Measurements from ENCODE around the gene TFCP2. TPM values are rescaled to one million over a fixed set of nuclear protein-coding genes. Genes with fewer than 3 reads are reported as not detected.

The TFCP2 gene
- total and polyA plus RNA-seq, 11 donors = 8.3 to 28.8 (median 19.3) TPM

DNA sequence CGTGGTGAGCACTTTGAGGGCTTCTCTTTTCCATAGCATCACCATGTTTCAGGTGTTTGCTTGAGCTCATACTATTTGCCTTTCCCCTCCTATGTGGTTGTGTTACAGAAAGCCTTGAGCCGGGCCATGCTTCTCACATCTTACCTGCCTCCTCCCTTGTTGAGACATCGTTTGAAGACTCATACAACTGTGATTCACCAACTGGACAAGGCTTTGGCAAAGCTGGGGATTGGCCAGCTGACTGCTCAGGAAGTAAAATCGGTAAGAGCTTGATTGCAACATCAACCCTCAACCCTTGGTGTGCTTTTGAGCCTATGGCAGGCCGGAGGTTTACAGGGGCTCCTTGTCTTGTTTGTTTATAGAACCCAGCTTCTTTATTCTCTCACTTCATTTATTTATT is 116.7 kb downstream of the TFCP2 start:
- no peak for DNase-seq
- TF ChIP-seq, protein P1, sequence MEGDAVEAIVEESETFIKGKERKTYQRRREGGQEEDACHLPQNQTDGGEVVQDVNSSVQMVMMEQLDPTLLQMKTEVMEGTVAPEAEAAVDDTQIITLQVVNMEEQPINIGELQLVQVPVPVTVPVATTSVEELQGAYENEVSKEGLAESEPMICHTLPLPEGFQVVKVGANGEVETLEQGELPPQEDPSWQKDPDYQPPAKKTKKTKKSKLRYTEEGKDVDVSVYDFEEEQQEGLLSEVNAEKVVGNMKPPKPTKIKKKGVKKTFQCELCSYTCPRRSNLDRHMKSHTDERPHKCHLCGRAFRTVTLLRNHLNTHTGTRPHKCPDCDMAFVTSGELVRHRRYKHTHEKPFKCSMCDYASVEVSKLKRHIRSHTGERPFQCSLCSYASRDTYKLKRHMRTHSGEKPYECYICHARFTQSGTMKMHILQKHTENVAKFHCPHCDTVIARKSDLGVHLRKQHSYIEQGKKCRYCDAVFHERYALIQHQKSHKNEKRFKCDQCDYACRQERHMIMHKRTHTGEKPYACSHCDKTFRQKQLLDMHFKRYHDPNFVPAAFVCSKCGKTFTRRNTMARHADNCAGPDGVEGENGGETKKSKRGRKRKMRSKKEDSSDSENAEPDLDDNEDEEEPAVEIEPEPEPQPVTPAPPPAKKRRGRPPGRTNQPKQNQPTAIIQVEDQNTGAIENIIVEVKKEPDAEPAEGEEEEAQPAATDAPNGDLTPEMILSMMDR (IDR thresholded peaks at IDR 0.05) = no peak
- TF ChIP-seq POLR2A (IDR thresholded peaks at IDR 0.05) = no peak
- no peak for ATAC-seq
- H3K27ac ChIP-seq = no peak overlapping the region
- H3K36me3 ChIP-seq = peaks cover 3 to 100% (median 98%) of the 10 kb centered on the region in 9 donors
- no peaks in the 10 kb centered on the region for H3K27me3 ChIP-seq
- H3K4me1 ChIP-seq = peaks cover 0 to 4% (median 0%) of the 10 kb centered on the region in 12 donors
- no peak overlapping the region for H3K4me3 ChIP-seq
- 82 to 83% (median 83%) methylated on average over 5 of the region's 5 CpGs for WGBS, 4 donors
- H3K9me3 ChIP-seq = no peaks in the 10 kb centered on the region
- intact Hi-C loops (cut with DNase I) = no loop called here

DNA sequence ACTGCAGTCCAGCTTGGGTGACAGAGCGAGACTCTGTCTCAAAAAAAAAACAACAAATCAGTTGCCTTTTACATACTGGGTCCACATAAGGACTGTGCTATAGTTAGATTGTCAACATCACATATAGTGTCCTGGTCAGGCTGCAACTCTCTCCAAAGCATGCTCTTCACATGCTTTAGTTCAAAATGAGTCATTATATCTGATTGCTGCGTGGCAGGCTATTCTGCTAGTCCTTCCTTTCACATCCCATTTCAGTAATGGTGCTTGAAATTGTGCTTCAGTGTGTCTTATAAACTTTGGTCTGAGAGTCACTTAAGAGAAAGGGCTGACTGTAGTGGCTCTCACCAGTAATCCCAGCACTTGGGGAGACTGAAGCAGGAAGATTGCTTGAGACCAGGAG is 117.9 kb downstream of the TFCP2 start:
- 85 to 97% (median 94%) methylated on average over 2 of the region's 2 CpGs for WGBS, 4 donors
- Histone ChIP-seq H3K9me3 (no peaks in the 10 kb centered on the region), H3K27me3 (no peaks in the 10 kb centered on the region), H3K36me3 (peaks cover 3 to 100% (median 96%) of the 10 kb centered on the region in 9 donors), H3K27ac (no peak overlapping the region), H3K4me3 (no peak overlapping the region), H3K4me1 (peaks cover 0 to 4% (median 0%) of the 10 kb centered on the region in 12 donors)
- ATAC-seq (no peak), DNase-seq (no peak)
- intact Hi-C loops (cut with DNase I) = no loop called here
- TF ChIP-seq, protein P1 (IDR thresholded peaks at IDR 0.05) = no peak
- TF ChIP-seq POLR2A (IDR thresholded peaks at IDR 0.05) = no peak

DNA sequence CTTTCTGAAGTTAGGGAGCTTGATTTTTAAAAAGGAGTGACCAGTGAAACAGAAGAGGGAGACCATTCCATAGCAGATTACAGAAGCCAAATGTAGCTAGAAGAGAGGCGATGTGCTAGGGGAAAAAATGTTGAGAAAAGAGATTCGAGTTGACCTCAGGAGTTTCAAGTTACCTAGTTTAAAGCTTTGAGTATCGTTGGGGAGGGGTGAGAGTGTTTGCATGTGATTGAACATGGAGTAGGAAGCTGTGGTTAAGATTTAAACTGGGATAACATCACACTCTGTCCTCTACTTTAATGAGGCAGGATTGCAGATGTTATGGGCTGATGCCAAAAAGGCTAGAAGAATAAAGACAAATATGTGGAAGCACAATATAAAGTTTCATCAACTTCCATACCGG is 121.1 kb downstream of the TFCP2 start:
- H3K4me1 ChIP-seq = peaks cover 0 to 28% (median 19%) of the 10 kb centered on the region in 12 donors
- WGBS, 4 donors = 78 to 87% (median 83%) methylated on average over 4 of the region's 4 CpGs
- H3K4me3 ChIP-seq = no peak overlapping the region
- peaks cover 0 to 73% (median 66%) of the 10 kb centered on the region in 9 donors for H3K36me3 ChIP-seq
- no peak for DNase-seq
- no peaks in the 10 kb centered on the region for H3K27me3 ChIP-seq
- no peak for ATAC-seq
- TF ChIP-seq, protein P1 (IDR thresholded peaks at IDR 0.05) = no peak
- TF ChIP-seq POLR2A (IDR thresholded peaks at IDR 0.05) = no peak
- H3K27ac ChIP-seq = no peak overlapping the region
- intact Hi-C loops (cut with DNase I) = no loop called here
- H3K9me3 ChIP-seq = no peaks in the 10 kb centered on the region

DNA sequence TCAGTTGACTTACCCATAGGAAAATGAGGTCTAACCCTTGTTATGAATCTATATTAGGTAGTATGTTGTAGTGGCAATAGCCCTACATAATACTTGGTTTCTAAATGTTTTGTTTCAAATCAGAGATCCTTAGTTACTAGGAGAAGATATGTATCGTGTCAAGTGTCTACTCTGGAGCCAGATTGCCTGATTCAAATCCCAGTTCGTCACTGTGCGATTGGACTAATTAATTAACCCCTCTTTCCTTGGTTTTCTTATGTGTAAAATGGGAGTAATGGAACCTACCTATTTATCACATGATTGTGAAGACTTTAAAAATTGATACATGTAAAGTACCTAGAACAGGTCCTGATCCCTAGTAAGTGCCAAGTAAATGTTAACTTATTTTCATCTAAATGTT is 123.4 kb downstream of the TFCP2 start:
- Histone ChIP-seq H3K36me3 (peaks cover 0 to 50% (median 43%) of the 10 kb centered on the region in 9 donors), H3K9me3 (no peaks in the 10 kb centered on the region), H3K27ac (peak overlapping the region in 1 of 12 donors; percentile 99), H3K27me3 (no peaks in the 10 kb centered on the region), H3K4me1 (peaks cover 0 to 29% (median 19%) of the 10 kb centered on the region in 12 donors), H3K4me3 (peak overlapping the region in 9 of 12 donors; percentile 58 to 93 (median 81))
- intact Hi-C loops (cut with DNase I) = loop anchor here in 7 of 10 donors (2.0 to 10.0 kb wide), 9 partner anchors 33 to 295 kb away; partner anchors contain the start of genes CSRNP2 (in 5 of the 7), CELA1 (in 2 of the 7), DAZAP2 (in 2 of the 7) and POU6F1 (in 1 of the 7)
- DNase-seq (no peak), ATAC-seq (no peak)
- TF ChIP-seq, protein P1 (IDR thresholded peaks at IDR 0.05) = no peak
- no peak for TF ChIP-seq POLR2A (IDR thresholded peaks at IDR 0.05)
- 46 to 64% (median 59%) methylated on average over 3 of the region's 3 CpGs for WGBS, 4 donors
